Measurements from ENCODE around the gene NIP7.
"Not testable (repeated sequence)": the region's sequence is repeated elsewhere in the genome, so short reads cannot be mapped to it uniquely, and the experiment has no call there.

Gene NIP7

GRCh38 chr16:69339289-69340094 lies at the start of gene NIP7, which contains the start of gene COG8:
NIP7 (plus strand) TSS chr16:69339772; CDS start chr16:69339830, 58 bp downstream.
COG8 (minus strand) TSS chr16:69339564; CDS start chr16:69339552, 12 bp downstream.
- DNase-seq: peak; percentile 94

GRCh38 chr16:69291657-69292056 lies 47.9 kb upstream of the NIP7 start:
- DNase-seq: not testable (repeated sequence)

- no peak for DNase-seq
These were observed 46.2 kb upstream of the NIP7 start for GRCh38 chr16:69293401-69293800.

- DNase-seq: no peak
These were observed 45.5 kb upstream of the NIP7 start for GRCh38 chr16:69294051-69294450.

GRCh38 chr16:69296771-69297170 lies 42.8 kb upstream of the NIP7 start:
- DNase-seq: not testable (repeated sequence)

- DNase-seq: no peak
These were observed 41.3 kb upstream of the NIP7 start for GRCh38 chr16:69298261-69298660.

DNA sequence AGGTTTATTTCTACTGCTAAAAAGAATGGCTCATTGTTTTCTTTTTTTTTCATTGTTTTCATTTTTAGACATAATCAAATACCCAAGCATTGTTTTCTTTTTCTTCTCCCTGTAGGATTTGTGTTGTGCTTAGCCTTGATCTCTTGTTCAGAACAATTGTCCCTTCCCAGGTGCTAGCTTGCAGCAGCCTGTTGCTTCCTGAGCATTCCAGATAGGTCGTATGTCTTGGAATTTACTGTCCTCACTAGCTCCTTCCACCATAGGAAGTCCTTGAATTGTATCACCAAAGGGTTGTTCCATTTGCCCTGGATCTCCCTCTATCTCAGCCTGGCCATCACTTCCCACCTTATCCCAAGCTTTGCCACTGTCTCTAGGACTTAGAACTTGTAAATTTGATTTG lies 38.4 kb upstream of the NIP7 start:
- DNase-seq: no peak

DNA sequence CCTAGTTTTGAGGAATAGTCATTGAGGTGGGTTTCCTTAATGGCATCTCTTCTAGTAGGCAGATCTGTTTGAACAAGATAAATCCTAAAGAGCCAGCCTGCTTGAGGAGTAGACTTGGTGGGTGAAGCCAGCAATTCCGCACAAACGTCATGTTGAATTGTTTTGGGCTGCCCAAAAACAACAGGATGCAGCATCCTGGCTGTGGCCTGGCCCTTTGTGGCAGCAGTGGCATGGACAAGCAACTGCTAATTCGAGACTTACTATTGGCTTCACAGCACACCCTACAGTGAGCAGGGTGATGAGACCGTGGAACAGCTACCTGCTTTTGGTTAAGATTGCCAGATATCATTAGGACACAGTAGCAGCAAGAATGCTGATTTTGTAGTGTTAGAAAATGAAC lies 37.7 kb upstream of the NIP7 start:
- DNase-seq: no peak

DNA sequence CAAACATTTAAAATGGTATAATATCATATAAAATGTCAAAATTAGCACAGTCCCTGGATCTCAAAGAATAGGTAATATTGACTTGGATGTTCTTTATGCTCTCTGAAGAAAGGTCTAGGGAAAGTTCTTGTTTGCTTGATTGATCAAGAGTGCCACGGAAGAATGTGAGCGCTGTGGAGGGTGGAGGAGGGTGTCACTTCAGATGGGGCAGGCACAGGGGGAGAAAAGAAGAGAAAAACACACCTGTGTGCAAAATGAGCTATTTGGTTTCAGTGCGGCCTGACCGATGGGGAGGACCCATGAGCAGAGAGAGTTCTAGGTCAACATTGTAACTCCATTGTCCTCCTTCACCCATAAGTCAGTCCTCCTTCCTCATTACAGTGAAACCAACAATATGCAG lies 37.3 kb upstream of the NIP7 start:
- DNase-seq: no peak

- no peak for DNase-seq
These were observed 33.5 kb upstream of the NIP7 start for GRCh38 chr16:69306031-69306430.

GRCh38 chr16:69307091-69307490 lies 32.5 kb upstream of the NIP7 start:
- no peak for DNase-seq

DNA sequence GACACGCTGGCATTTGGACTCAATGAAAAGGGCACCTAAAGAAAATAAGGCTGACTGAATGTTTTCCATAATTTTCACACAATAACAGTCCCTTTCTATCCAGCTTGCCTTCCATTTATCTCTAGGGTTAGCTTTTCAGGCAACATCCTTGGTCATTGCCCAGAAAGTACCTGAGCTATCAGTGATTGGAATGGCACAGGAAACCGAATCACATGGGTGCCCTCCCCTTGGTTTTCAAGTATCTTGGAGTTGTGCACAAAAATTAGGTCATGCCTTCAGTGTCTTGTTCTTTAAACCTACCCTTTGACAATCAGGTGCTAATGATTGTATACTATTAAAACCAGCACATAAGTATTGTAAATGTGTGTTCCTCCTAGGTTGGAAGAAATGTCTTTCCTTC lies 31.7 kb upstream of the NIP7 start:
- DNase-seq: no peak

- DNase-seq: no peak
These were observed 30.3 kb upstream of the NIP7 start for GRCh38 chr16:69309316-69309715.

DNA sequence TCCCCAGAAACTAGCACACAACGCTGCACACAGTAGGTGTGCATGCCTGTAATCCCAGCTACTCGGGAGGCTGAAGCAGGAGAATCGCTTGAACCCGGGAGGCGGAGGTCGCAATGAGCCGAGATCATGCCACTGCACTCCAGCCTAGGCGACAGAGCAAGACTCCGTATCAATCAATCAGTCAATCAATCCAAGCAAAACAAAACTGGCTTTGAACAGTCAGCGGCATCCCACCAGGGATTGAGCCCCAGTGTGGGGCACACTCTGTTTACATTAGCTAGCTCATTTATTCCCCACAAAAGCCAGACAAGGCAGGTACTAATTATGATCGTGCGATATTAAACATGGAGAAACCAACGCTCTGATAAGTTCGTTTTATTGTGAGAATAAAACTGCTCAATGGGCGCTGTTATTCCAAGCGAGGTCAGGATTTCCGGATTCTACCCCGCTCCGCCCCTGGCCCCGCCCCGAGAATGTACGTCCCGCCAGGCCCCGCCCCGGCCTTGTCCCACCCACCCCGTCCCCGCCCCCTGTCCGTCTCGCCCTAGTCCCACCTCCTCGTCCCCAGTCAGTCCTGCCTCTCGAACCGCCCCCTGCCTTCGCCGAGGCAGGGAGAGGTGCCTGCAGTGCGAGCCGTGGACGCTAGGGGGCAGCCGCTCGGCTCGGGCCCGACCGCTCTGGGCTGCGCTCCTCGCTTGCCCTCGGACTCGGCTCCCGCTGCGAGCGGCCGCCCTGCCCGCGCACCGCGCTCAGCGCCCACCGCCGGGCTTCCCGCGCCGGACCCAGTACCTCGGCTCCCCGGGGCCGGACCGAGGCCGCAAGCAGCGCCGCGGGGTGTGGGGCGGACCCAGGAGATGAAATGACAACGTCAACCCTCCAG lies 28.7 kb upstream of the NIP7 start, which contains the start of gene VPS4A:
Gene VPS4A (plus strand): TSS at position 698 of the 880 bp plus-strand sequence. CDS start 162 bp downstream, at position 860.
- peak; percentile 99 for DNase-seq

DNA sequence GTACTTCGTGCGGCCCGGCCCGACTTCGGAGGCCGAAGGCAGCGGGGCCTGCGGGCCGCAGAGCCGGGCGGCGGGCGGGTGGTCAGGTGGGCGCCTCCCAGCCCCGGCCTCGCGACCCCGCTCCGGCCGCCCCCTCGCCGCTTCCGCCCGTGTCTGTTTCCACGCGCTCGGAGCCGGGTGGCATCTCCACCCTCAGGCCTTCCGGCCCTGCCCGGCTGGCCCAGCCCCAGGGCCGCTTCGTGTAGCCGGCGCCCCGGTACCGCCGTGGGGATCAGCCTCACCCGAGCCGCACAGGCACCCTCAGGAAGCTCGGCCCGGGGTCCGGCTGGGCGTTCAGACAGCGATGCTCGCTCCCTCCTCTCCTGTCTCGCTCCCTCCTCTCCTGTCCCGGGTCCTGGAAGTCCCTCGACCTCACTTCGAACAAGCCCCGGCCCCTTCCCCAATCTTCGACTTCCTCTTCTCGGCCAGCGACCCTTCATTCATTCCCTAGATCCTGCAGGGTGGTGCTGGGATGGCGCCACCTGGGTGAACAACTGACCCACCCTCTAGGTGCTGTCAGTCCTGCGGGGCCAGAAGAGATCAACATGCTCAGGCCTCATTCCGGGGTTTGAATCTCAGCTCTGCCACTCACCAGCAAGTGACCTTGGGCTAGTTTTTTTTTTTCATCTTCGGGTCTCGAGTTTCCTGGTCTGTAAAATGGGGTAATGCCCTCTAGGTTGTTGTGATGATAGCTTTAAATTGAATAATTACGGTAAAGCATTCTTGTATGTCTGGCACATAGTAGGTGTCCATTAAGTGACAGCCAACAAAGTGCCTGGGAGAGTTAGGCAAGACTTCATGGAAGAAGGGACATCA lies 27.8 kb upstream of the NIP7 start:
- peak; percentile 62 for DNase-seq

DNA sequence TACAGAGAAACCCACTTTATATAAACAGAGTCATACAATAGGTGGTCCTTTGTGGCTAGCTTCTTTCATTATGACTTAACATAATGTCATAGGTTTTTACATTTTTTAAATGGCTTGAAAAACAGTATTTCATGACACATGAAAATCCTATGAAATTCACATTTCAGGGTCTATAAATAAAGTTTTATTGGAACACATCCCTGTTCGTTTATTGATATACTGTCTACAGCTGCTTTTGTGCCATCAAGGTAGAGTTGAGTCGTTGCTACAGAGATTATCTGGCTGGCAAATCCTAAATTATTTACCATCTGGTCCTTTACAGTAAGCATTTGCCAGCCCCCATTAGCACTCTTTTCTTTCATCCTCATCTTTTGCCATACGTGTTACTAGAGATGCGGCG lies 26.1 kb upstream of the NIP7 start:
- DNase-seq: no peak

- DNase-seq: no peak
These were observed 25.0 kb upstream of the NIP7 start for GRCh38 chr16:69314534-69314933.

- DNase-seq: no peak
These were observed 23.9 kb upstream of the NIP7 start for GRCh38 chr16:69315486-69316311.

- DNase-seq: no peak
These were observed 23.0 kb upstream of the NIP7 start for GRCh38 chr16:69316595-69317034.

- no peak for DNase-seq
These were observed 21.2 kb upstream of the NIP7 start for GRCh38 chr16:69318177-69318910.

- no peak for DNase-seq
These were observed 20.7 kb upstream of the NIP7 start for GRCh38 chr16:69318911-69319289.

Measured in stimulated activated CD8-positive, alpha-beta memory T cell treated with anti-CD3 and anti-CD28 coated beads, Interleukin-4, amount 100 ng/mL, for 48 hours (primary cell).